BLaER1 (cell line): Measurements from ENCODE around the gene GAL3ST2.
"Not testable (repeated sequence)": the region's sequence is repeated elsewhere in the genome, so short reads cannot be mapped to it uniquely, and the experiment has no call there.

Source experiments
- H3K27ac ChIP-seq: shearing (Covaris generic); formaldehyde crosslinking; 2 replicates; pipeline ENCODE4 v1.8.1; 2022
- H3K27me3 ChIP-seq: shearing (Covaris generic); formaldehyde crosslinking; 2 replicates; pipeline ENCODE4 v1.8.1; 2022
- H3K36me3 ChIP-seq: shearing (Covaris generic); formaldehyde crosslinking; 2 replicates; pipeline ENCODE4 v1.8.1; 2022
- H3K4me1 ChIP-seq: shearing (Covaris generic); formaldehyde crosslinking; 2 replicates; pipeline ENCODE4 v1.8.1; 2022
- H3K4me2 ChIP-seq: shearing (Covaris generic); formaldehyde crosslinking; 2 replicates; pipeline ENCODE4 v1.8.1; 2022
- H3K4me3 ChIP-seq: shearing (Covaris generic); formaldehyde crosslinking; 2 replicates; pipeline ENCODE4 v1.8.1; 2022
- H3K9ac ChIP-seq: shearing (Covaris generic); formaldehyde crosslinking; 2 replicates; pipeline ENCODE4 v1.8.1; 2022
- H3K9me3 ChIP-seq: shearing (Covaris generic); formaldehyde crosslinking; 2 replicates; pipeline ENCODE4 v1.8.1; 2022
- H4K20me1 ChIP-seq: shearing (Covaris generic); formaldehyde crosslinking; 2 replicates; pipeline ENCODE4 v1.8.1; 2022
- Cebpa-rat ChIP-seq: shearing (Covaris generic); IDR thresholded peaks from 2 replicates; pipeline ENCODE4 v1.8.1; 2022

The GAL3ST2 gene

GRCh38 chr2:241736111-241736510, 40.5 kb upstream of the GAL3ST2 start:
- no peak overlapping the region for H3K4me3 ChIP-seq
- peaks cover 18% of the 10 kb centered on the region for H3K36me3 ChIP-seq
- no peaks in the 10 kb centered on the region for H3K9me3 ChIP-seq
- H3K4me1 ChIP-seq = peaks cover 87% of the 10 kb centered on the region
- no peak overlapping the region for H3K27ac ChIP-seq
- H3K4me2 ChIP-seq = peak overlapping the region; percentile 94
- H4K20me1 ChIP-seq = peaks cover 44% of the 10 kb centered on the region
- no peak for TF ChIP-seq Cebpa-rat
- no peaks in the 10 kb centered on the region for H3K27me3 ChIP-seq
- H3K9ac ChIP-seq = no peak overlapping the region; the same call in 1 of the 2 replicates

GRCh38 chr2:241738040-241738686, 38.5 kb upstream of the GAL3ST2 start:
- no peak for TF ChIP-seq Cebpa-rat
- Histone ChIP-seq H3K4me3 (no peak overlapping the region), H4K20me1 (peaks cover 64% of the 10 kb centered on the region), H3K36me3 (peaks cover 18% of the 10 kb centered on the region), H3K9ac (no peak overlapping the region), H3K9me3 (no peaks in the 10 kb centered on the region), H3K27me3 (no peaks in the 10 kb centered on the region), H3K4me2 (peak overlapping the region; percentile 94), H3K27ac (no peak overlapping the region; the same call in 1 of the 2 replicates), H3K4me1 (peaks cover 89% of the 10 kb centered on the region)

- Histone ChIP-seq H3K36me3 (peaks cover 18% of the 10 kb centered on the region), H3K9me3 (no peaks in the 10 kb centered on the region), H3K4me2 (peak overlapping the region; percentile 94), H4K20me1 (peaks cover 74% of the 10 kb centered on the region), H3K27ac (no peak overlapping the region), H3K4me3 (no peak overlapping the region), H3K27me3 (no peaks in the 10 kb centered on the region), H3K4me1 (peaks cover 89% of the 10 kb centered on the region), H3K9ac (no peak overlapping the region)
- no peak for TF ChIP-seq Cebpa-rat
Observed at GRCh38 chr2:241739177-241739576, 37.4 kb upstream of the GAL3ST2 start.

GRCh38 chr2:241739651-241740050, 37.0 kb upstream of the GAL3ST2 start:
- no peak for TF ChIP-seq Cebpa-rat
- Histone ChIP-seq H3K4me1 (peaks cover 93% of the 10 kb centered on the region), H3K4me3 (no peak overlapping the region), H3K27ac (no peak overlapping the region), H4K20me1 (peaks cover 79% of the 10 kb centered on the region), H3K27me3 (no peaks in the 10 kb centered on the region), H3K9me3 (no peaks in the 10 kb centered on the region), H3K9ac (no peak overlapping the region), H3K4me2 (peak overlapping the region; percentile 94), H3K36me3 (peaks cover 23% of the 10 kb centered on the region)

- TF ChIP-seq Cebpa-rat = peak; percentile 70; the same call in 1 of the 2 replicates
- Histone ChIP-seq H3K27me3 (no peaks in the 10 kb centered on the region), H3K4me1 (peaks cover 100% of the 10 kb centered on the region), H3K4me3 (no peak overlapping the region), H3K9me3 (no peaks in the 10 kb centered on the region), H3K9ac (no peak overlapping the region), H3K27ac (no peak overlapping the region), H4K20me1 (peaks cover 79% of the 10 kb centered on the region), H3K4me2 (peak overlapping the region; percentile 94), H3K36me3 (peaks cover 27% of the 10 kb centered on the region)
Observed at GRCh38 chr2:241741016-241741415, 35.6 kb upstream of the GAL3ST2 start.

GRCh38 chr2:241742320-241742939, 34.2 kb upstream of the GAL3ST2 start:
- H3K4me2 ChIP-seq = peak overlapping the region; percentile 94
- no peak overlapping the region for H3K27ac ChIP-seq
- H3K36me3 ChIP-seq = peaks cover 36% of the 10 kb centered on the region
- H4K20me1 ChIP-seq = peaks cover 76% of the 10 kb centered on the region
- peaks cover 5% of the 10 kb centered on the region; the same call in 1 of the 2 replicates for H3K9me3 ChIP-seq
- H3K9ac ChIP-seq = no peak overlapping the region
- H3K4me1 ChIP-seq = peaks cover 96% of the 10 kb centered on the region
- H3K4me3 ChIP-seq = no peak overlapping the region
- TF ChIP-seq Cebpa-rat = no peak
- H3K27me3 ChIP-seq = no peaks in the 10 kb centered on the region

GRCh38 chr2:241743008-241743407, 33.6 kb upstream of the GAL3ST2 start:
- H3K4me3 ChIP-seq, H3K9ac ChIP-seq, H3K9me3 ChIP-seq, H3K27me3 ChIP-seq: not testable (repeated sequence)
- Histone ChIP-seq H4K20me1 (peaks cover 70% of the 10 kb centered on the region), H3K4me2 (peak overlapping the region; percentile 92), H3K36me3 (peaks cover 40% of the 10 kb centered on the region), H3K4me1 (peaks cover 90% of the 10 kb centered on the region), H3K27ac (0 out of 2 replicates have a peak overlapping the region, but pooled peaks have one; percentile 49)

- TF ChIP-seq Cebpa-rat = no peak
- peak overlapping the region; percentile 49 for H3K27ac ChIP-seq
Observed at GRCh38 chr2:241743620-241744019, 33.0 kb upstream of the GAL3ST2 start.

GRCh38 chr2:241744028-241744754, 32.4 kb upstream of the GAL3ST2 start:
- no peak for TF ChIP-seq Cebpa-rat
- H3K4me1 ChIP-seq = peaks cover 81% of the 10 kb centered on the region
- H3K27me3 ChIP-seq = no peaks in the 10 kb centered on the region
- H3K9ac ChIP-seq = peak overlapping the region; percentile 57
- H3K27ac ChIP-seq = peak overlapping the region; percentile 49
- H3K9me3 ChIP-seq = peaks cover 9% of the 10 kb centered on the region; the same call in 1 of the 2 replicates
- peaks cover 58% of the 10 kb centered on the region for H4K20me1 ChIP-seq
- H3K4me2 ChIP-seq = peak overlapping the region; percentile 92
- peak overlapping the region; percentile 15; the same call in 1 of the 2 replicates for H3K4me3 ChIP-seq
- H3K36me3 ChIP-seq = peaks cover 44% of the 10 kb centered on the region

More at GRCh38 chr2:241743620-241744019, 33.0 kb upstream of the GAL3ST2 start:
- Histone ChIP-seq H3K9me3 (peaks cover 9% of the 10 kb centered on the region; the same call in 1 of the 2 replicates), H3K9ac (peak overlapping the region; percentile 57), H3K36me3 (peaks cover 39% of the 10 kb centered on the region), H3K27me3 (no peaks in the 10 kb centered on the region), H4K20me1 (peaks cover 64% of the 10 kb centered on the region), H3K4me3 (peak overlapping the region; percentile 15; the same call in 1 of the 2 replicates), H3K4me1 (peaks cover 84% of the 10 kb centered on the region), H3K4me2 (peak overlapping the region; percentile 92)
